ENCODE measurements around the gene TTC1.

GRCh38 chr5:160048131-160048530, 39.2 kb downstream of the TTC1 start:
- no peak for TF ChIP-seq CTCF (conservative IDR thresholded peaks at IDR 0.05)
- TF ChIP-seq ZFX (IDR thresholded peaks at IDR 0.05): no peak

Data from C4-2B (cell line).